Measurements from ENCODE around the gene SLC66A1. TPM values are rescaled to one million over a fixed set of nuclear protein-coding genes. Genes with fewer than 3 reads are reported as not detected.

The SLC66A1 gene
- total and polyA plus RNA-seq, 2 of the 13 experiments (the other 11 are each of a cell fraction or from before 2014, with no cell fraction given), result 15.4 to 18.9 TPM

- BruUV-seq (replicated peaks), result no TSS peak
- POLR2A ChIA-PET, result no interaction called here
- H3K79me2 ChIP-seq (ENCODE audit: insufficient read depth, low read length), result no peaks in the 10 kb centered on the region
- DNase-seq (ENCODE audit: low spot score) (no peak), ATAC-seq (no peak), FAIRE-seq (no peak)
- H3K9me3 ChIP-seq (ENCODE audit: low read length), result no peaks in the 10 kb centered on the region
- no peak overlapping the region for H3K4me3 ChIP-seq (replicated peaks in 1 of 3; ENCODE audit: insufficient read depth in 1 of 3, low read depth in 2 of 3, low read length in 3 of 3)
- in situ Hi-C loops (cut with HindIII; ENCODE audit: extremely low pct_ligation_motif_present, low pct_unique_long_range_greater_than_20kb) (no loop called here), intact Hi-C loops (cut with micrococcal nuclease; ENCODE audit: unreplicated experiment) (no loop called here)
- H4K20me1 ChIP-seq (ENCODE audit: insufficient read depth, low read length), result no peaks in the 10 kb centered on the region
- no peaks in the 10 kb centered on the region for H3K36me3 ChIP-seq (replicated peaks in 1 of 2; ENCODE audit: control insufficient read depth in 1 of 2, insufficient read depth in 2 of 2, low read length in 2 of 2)
- H2AFZ ChIP-seq (ENCODE audit: low read length), result no peak overlapping the region
- CTCF ChIA-PET (ENCODE audit: low intra/inter-chr PET ratio, low total read pairs), result no interaction called here
- no peak for TF ChIP-seq HOXA7 (CRISPR knock-in tag; IDR thresholded peaks at IDR 0.05)
- no peak for TF ChIP-seq PBX3 (CRISPR knock-in tag; IDR thresholded peaks at IDR 0.05; ENCODE audit: borderline replicate concordance)
- no peak overlapping the region for H3K4me2 ChIP-seq (ENCODE audit: low read depth, low read length)
- H3K27ac ChIP-seq (ENCODE audit: extremely low read length, insufficient read depth, low read length), result no peak overlapping the region
- H3K4me1 ChIP-seq (ENCODE audit: insufficient read depth, low read length), result peaks cover 38% of the 10 kb centered on the region
- H3K9ac ChIP-seq (ENCODE audit: insufficient read depth, low read depth, low read length), result no peak overlapping the region
- H3K27me3 ChIP-seq (ENCODE audit: control insufficient read depth in 1 of 2, insufficient read depth in 2 of 2, low read length in 2 of 2), result no peaks in the 10 kb centered on the region
- 94% methylated on average over 5 of the region's 5 CpGs for WGBS (ENCODE audit: low lambda C conversion rate)
Observed at GRCh38 chr1:19274636-19275035, 37.5 kb upstream of the SLC66A1 start.

GRCh38 chr1:19283891-19284290 is 28.2 kb upstream of the SLC66A1 start:
- WGBS (ENCODE audit: low lambda C conversion rate), result 91% methylated on average over 4 of the region's 9 CpGs
- ATAC-seq (no peak), FAIRE-seq (no peak), DNase-seq (ENCODE audit: low spot score) (no peak)
- no TSS peak for BruUV-seq (replicated peaks)
- in situ Hi-C loops (cut with HindIII; ENCODE audit: extremely low pct_ligation_motif_present, low pct_unique_long_range_greater_than_20kb), result no loop called here
- CTCF ChIA-PET (ENCODE audit: low intra/inter-chr PET ratio, low total read pairs), result no interaction called here
- no peaks in the 10 kb centered on the region for H3K27me3 ChIP-seq (ENCODE audit: control insufficient read depth in 1 of 2, insufficient read depth in 2 of 2, low read length in 2 of 2)
- H3K9ac ChIP-seq (ENCODE audit: insufficient read depth, low read depth, low read length), result no peak overlapping the region
- 0 out of 5 replicates have a peak, but pooled peaks cover 0 to 2% of the 10 kb centered on the region in 2 experiments for H3K36me3 ChIP-seq (replicated peaks in 1 of 2; ENCODE audit: control insufficient read depth in 1 of 2, insufficient read depth in 2 of 2, low read length in 2 of 2)
- no peak overlapping the region for H3K27ac ChIP-seq (ENCODE audit: extremely low read length, insufficient read depth, low read length)
- no peak overlapping the region for H2AFZ ChIP-seq (ENCODE audit: low read length)
- no peak overlapping the region for H3K4me2 ChIP-seq (ENCODE audit: low read depth, low read length)
- POLR2A ChIA-PET, result no interaction called here
- H3K9me3 ChIP-seq (ENCODE audit: low read length), result no peaks in the 10 kb centered on the region
- intact Hi-C loops (cut with micrococcal nuclease; ENCODE audit: unreplicated experiment), result no loop called here
- H3K4me1 ChIP-seq (ENCODE audit: insufficient read depth, low read length), result peaks cover 16% of the 10 kb centered on the region
- no peak overlapping the region for H3K4me3 ChIP-seq (replicated peaks in 1 of 3; ENCODE audit: insufficient read depth in 1 of 3, low read depth in 2 of 3, low read length in 3 of 3)
- no peaks in the 10 kb centered on the region for H4K20me1 ChIP-seq (ENCODE audit: insufficient read depth, low read length)
- no peaks in the 10 kb centered on the region for H3K79me2 ChIP-seq (ENCODE audit: insufficient read depth, low read length)
- TF ChIP-seq IRX3 (CRISPR knock-in tag; IDR thresholded peaks at IDR 0.05; ENCODE audit: borderline replicate concordance, low read depth) (no peak), RBM39 (IDR thresholded peaks at IDR 0.05; ENCODE audit: low read depth, low read length, poor library complexity, severe bottlenecking) (no peak), NCOR1 (IDR thresholded peaks at IDR 0.05; ENCODE audit: borderline replicate concordance, low read length) (no peak), MTA1 (CRISPR knock-in tag; IDR thresholded peaks at IDR 0.05; ENCODE audit: borderline replicate concordance) (no peak), TFE3 (CRISPR knock-in tag; IDR thresholded peaks at IDR 0.05) (no peak), ZNF235 (CRISPR knock-in tag; IDR thresholded peaks at IDR 0.05; ENCODE audit: borderline replicate concordance) (no peak), ZFP37 (CRISPR knock-in tag; IDR thresholded peaks at IDR 0.05; ENCODE audit: borderline replicate concordance) (no peak), SIX4 (CRISPR knock-in tag; IDR thresholded peaks at IDR 0.05) (no peak), ZBTB2 (CRISPR knock-in tag; IDR thresholded peaks at IDR 0.05; ENCODE audit: low read depth) (no peak), U2AF1 (optimal IDR thresholded peaks at IDR 0.05; ENCODE audit: low read depth, low read length) (no peak), SMAD1 (CRISPR knock-in tag; IDR thresholded peaks at IDR 0.05; ENCODE audit: borderline replicate concordance, low read depth) (no peak), PBX2 (CRISPR knock-in tag; IDR thresholded peaks at IDR 0.05) (no peak)

Data from HepG2 (cell line).